Medulla oblongata (tissue), 1 donor: Measurements from ENCODE around the gene ZNF536.

Source experiments
- DNase-seq: peaks from one replicate; pipeline ENCODE4 v3.0.0-alpha.2; 2015; ENCODE audit errors: extremely low spot score

ZNF536 gene

DNA sequence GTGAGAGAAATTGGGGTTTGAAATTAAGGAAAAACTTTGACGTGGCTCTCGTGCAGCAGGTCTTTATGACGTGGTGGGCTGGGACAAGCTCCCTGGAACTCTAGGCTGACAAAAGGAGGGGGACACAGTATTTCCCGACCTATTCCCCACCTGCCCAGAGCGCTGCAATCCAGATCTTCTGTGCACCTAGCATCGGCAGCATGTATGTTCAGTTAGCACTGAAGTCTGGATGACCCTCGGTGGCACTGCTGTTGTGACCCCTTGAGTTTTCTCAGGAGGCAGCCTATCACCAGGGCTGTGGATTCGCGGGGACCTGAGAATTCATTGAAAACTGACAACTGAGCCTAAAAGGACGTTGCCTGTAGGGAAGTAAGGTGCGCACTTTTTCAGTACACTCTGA lies 9.1 kb upstream of the ZNF536 start:
- no peak for DNase-seq

DNA sequence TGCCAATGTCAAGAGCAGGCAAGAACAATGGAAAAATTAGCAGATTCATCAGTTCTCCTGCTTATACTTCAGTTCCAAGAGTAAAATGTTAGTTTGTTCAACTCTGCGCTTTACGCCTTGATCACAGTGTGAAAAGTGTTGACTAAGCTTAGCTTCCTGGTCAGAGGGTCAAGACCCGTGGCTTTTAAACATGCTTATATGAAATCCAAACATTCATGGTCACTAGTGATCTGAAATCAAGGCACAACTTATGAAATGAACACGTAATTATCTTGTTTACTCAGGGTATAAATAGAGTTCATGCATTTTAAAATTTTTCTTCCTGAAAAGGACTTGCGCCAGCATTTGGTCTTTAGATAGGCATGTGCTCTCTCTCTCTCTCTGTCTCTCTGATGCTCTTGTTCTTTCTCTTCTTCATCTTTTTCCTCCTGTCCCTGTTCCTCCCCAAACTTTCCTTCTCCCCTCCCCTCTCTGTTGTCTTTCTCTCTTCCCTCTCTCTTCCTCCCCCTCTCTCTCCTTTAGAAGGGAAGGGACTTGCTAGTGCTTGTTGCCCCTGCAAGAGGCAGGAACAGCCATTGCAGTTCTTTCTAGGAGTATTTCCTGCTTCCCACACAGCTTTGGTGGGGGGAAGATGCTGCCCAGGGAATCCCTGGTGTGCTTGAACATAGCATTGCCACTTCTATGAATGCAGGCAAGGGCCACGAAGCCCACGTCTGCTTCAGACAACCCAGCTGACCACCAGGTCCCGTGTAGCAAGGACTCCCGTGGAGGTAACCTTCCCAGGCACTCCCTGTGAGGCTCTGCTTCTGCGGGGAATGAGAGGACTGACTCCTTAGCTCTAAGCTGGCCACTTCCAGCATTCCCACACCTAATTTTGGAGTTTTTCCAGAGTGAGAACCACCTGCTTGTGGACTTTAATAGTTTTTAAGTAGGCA lies 7.1 kb upstream of the ZNF536 start:
- no peak for DNase-seq

DNA sequence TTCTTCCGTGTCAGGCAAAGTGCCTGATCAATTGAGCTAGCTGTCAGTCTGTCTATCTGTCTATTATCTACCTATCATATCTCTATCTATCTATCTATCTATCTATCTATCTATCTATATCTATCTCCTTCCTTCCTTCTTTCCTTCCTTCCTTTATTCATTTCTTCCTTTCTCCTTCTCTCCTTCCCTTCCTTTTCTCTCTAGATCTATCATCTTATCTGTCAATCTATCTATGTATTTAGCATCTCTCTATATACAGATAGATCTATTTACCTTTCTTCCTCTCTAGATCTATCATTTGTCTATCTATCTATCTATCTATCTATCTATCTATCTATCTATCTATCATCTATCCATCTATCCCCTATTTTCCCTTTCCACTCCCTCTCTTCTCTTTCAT lies 5.9 kb upstream of the ZNF536 start:
- DNase-seq: no peak

DNA sequence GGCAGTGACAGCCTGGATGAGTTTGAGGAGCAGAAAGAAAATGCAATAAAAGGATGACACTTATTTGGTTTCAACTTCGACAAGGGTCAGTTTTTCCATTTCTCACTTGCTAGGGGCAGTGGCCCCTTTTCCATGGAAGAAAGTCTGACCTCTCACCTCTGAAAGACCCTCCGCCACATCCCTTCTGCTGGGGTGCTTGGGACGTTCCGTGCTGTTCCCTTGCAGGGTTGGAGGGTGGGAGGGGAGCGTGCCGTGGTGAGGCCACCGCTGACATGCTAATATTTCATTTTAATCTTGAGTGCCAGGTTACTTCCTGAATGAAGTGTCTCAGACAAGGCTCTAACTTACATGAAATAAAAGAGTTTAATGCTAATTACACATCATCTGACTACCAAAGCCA lies 5.2 kb upstream of the ZNF536 start:
- no peak for DNase-seq

DNA sequence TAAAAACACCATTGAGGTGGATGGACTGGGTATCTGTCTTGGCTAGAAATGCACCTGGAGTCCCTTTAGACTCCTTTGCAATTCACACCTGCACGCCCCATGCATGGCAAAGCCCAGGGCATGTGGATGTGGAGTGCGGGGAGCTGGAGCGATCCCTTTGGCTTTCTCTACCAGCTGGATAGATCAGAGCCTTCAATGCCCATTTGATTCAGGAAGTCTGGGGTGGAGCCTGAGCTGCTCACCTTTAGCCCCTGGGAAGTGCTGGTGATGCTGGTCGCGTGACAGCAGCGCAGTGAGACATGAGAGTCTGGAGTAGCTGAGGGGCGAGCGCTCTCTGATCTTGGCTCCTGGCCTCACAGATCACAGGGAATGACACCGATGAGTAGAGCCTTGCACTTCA lies 4.8 kb upstream of the ZNF536 start:
- DNase-seq: no peak

DNA sequence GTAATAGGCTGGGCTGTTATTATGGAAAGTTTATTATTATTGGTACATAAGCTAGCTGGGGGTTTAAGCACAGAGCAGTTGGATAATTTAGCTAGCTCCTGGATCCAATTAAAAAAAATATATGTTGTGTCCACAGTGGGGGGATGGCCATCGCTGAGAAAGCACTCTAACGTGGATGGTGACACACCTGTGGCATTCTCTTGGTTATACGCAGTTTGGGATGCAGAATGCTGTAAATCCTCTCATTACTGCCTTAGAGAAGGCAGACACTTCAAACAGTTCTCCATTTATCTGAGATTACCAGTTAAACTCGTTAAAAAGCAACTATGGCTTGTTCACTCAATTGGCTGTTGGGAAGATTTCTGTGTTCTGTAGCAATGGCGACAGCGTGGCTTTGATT lies 2.4 kb upstream of the ZNF536 start:
- no peak for DNase-seq

DNA sequence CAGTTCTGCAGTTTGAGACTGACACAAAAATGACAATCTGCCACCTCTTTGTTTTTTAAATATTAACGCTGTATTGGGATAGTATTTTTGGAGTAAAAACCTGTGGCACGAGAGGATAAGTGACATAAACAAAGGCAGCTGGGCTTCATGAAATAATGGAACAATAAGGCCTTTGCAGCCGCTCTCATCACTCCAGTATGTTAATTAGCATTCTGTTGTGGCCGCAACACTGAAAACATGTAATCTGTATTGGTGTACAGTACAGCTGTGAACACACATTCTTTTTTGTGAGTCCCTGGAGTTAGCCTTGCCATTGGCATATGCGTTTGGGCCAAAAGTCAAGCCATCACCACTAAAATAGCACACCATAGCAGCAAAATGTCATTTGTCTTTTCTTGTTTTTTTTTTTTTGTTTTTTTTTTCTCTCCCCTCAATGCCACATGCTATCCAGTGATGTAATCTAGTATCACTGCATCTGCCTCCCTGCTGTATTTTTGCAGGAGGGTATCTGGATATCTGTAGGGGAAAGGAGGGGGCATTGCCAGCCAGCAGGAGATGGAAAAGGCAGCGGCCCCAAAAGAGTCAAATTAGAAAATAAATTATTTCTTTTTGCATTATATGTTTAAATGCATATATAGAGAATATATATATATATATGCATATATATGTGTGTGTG lies 885 bp upstream of the ZNF536 start:
- peak; percentile 73 for DNase-seq

DNA sequence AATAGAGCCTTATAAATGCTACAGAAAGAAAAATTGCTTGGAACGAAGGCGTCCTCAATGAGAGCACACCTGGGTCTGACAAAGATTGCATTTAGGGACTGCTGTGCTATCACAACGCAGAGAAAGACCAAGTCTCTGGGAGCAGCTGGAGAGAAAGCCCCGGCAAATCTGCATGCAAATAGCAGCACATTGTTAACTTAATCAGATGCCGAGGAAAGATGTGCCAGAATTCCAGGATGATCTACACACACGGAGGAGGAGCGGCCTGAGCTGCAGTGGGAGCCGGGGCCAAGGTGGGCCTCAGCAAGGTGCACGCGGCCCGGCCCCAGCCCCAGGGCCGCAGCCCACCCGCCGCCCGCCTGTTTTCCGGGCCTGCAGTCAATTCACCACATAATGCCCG lies 1.4 kb downstream of the ZNF536 start:
- peak; percentile 52 for DNase-seq

DNA sequence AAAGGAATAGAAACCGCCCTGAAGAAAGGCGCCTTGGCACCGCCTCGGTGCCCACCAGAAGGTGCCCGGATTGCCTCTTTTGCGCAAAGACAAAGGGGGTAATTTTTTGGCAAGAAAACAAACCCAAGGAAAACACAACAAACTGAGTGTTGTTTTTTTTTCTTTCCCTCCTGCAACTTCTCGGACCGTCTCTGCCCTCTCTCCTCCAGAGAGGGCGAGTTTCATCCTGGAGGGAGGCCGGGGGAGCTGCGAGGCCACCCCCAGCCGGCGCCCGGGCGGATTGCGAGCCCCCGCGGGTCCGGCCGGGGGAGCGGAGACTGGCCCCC lies 2.3 kb downstream of the ZNF536 start:
- DNase-seq: no peak

DNA sequence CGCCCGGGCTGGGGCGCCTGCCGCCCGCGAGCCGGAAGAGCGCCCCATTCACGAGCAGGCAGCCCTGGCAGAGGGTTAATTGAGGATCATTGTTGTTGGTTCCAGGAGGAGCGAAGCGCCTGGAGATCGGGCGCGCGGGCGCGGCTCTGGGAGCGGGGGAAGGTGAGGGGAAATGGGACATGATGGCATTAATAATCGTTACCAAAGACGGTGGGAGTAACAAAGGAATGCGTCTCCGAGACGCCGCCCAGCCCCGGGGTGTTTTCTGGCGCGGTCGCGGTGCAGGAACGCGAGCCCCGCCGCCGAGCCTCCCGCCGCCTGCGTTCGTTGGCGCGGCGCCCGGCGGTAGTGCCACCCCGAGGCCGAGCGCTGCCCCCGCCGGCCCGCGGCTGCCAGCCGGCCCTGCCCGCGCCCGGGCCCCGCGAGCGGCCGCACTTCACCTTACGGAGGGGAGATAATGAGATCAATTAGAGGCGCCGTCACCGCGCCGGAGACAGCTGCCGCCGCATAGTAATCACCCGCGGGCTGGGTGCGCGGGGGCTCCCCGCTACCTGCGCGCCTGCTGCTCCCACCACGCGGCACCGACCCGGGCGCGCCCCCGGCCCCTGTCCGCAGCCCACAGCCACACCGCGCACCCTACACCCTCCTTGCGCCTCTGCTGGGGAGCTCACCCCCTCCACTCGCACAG lies 2.8 kb downstream of the ZNF536 start:
- DNase-seq: peak; percentile 42

DNA sequence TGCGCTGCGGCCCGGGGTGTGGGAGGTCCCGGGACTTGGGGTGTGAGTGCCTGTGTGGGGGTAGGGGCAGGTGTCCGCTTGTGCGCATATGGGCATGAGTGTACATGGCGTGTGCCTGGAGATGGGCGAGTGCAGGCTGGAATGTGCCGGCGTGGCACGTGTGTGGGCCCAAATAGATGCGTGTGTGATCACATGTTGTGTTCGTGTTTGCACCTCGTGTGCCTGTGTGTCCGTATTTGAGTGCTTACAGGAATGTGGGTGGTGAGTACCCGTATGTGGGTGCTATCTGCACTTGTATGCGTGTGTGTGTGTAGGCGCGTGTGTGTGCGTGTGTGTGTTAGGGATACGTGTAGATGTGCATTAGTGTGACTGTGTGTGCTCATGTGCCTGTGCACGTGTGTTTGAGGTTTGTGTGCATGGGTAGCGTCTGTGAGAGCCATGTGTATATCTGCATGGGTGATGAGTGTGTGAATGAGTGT lies 3.4 kb downstream of the ZNF536 start:
- no peak for DNase-seq

DNA sequence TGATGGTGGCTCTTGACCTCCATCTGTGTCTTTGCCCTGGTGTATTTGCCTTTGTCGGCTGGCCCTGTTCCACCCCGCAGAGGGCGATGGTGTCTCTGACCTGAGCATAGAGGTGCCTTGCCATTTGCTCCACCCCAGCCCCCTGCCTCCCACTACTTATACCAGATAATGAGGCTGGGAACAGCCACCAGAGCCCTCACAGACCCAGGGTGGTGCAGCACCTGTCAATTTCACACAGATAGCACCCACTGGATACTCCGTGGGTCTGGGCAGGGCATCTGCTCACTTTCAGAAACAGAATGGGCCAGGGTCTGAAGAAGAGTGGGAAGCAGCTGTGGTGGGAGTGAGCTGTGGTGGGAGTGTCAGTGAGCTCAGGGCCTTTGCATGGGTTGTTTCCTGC lies 4.1 kb downstream of the ZNF536 start:
- no peak for DNase-seq

DNA sequence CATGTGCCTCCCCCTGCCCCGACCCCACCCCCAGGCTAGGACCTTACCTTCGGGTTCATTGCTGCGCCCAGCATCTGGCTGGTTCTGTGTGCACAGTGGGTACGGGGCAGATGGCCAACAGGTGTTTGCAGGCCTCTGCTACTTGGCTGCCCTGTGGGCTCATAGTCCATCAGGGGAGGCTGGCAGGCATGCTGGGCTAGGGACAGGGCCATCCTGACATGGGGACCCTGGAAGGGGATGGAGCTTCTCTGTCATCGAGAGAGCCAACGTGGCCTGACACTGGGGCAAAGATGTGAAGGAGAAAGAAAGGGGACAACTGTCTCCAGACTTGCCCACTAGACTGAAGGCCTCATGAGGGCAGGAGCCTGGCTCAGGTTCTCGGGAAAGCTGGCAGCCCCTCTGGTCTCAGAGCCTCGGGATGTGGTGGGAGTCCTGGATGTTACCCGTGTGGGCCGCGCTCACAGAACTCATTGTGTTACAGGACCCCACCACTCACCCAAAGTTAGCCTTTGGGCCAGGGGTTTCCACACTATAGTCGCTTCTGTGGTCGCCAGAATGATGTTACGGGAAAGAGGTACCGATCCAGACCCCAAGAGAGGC lies 4.7 kb downstream of the ZNF536 start:
- DNase-seq: no peak

DNA sequence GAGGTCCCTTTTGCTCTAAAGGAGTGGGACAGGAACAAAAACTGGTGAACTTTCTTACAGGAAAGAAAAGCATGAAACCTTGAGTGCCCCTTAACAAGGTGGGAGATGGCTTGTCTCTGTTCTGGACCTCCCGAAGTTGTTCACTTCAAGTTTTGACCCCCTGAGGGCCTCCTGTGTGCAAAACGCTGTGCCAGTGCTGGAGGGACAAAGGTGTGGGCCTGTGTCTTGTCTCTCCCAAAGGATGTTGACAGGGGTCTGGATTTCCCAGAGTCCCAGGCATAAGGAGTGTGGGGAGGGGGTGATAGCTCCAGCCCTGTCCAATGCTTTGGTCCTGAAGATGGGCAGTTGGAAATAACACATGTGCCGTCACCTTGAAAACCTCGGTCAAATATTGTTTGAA lies 6.5 kb downstream of the ZNF536 start:
- DNase-seq: no peak

DNA sequence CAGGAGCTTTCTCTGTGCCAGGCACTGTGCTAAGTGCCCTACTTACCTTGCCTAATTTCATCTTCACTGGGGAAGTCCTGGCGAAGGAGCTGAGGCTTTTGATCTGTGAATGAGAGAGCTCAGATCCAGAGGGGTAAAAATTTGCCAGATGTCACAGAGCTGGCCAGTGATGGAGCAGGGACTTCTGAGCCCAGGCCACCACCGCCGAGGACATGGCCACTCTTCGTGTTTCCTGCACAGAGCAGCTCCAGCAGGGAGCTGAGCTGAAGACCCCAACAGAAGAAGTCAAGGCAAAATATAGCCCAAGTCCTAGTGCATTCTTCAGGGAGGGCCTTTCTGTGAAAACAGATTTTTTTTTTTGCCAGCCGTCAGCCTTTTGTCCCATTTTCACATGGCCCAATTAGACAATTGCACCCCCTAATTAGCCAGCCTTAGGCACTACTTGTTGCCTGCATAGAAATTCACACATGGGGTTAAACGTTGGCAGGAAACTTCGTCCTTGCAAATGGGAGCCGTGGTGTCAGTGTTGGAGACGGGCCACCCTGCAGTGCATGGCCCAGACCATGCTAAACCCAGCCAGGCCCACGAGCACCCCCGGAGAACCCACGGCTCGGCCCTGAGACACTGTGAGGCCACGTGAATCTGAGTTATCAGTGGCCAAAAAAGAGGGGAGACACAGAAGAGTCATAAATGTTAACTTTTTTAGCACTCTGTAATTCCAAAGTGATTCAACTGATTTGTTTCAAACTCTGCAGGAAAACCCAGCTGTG lies 7.8 kb downstream of the ZNF536 start:
- no peak for DNase-seq

DNA sequence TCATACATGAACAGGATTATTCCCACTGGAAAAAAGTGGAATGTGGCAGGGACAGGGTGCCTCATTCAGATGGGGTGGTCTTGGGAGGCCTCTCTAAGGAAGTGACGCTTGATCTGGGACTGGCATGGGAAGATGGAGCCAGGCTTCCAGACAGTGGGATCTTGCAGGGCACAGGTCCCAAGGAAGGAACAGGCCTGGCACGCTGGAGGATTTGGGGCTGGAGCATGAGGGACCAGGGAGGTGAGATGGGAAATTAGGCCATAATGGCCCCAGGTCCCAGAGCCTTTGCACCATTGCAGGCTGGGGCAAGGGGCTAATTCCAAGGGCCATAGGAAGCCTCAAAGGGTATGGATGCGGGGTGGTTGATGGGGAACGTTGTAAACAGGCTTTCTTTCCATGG lies 9.2 kb downstream of the ZNF536 start:
- no peak for DNase-seq

DNA sequence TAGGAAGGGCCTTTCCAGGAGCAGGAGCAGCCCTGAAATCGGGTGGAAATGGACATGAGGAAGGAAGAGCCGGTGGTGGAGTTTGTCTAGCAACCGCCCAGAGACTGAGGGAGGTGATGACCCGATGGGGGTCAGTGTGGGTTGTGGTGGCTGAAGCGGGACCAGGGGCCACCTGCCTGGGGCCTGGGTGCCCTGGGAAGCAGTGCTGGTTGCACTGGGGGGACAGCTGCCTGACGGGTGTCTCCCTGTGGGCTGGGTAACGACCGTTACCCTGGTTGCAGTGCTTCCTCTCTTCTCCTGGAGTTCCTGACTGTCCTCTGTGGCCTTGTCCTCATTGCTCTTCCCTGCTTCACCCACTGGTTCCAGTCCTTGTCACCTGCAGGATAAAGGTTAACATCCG lies 13.0 kb downstream of the ZNF536 start:
- no peak for DNase-seq

DNA sequence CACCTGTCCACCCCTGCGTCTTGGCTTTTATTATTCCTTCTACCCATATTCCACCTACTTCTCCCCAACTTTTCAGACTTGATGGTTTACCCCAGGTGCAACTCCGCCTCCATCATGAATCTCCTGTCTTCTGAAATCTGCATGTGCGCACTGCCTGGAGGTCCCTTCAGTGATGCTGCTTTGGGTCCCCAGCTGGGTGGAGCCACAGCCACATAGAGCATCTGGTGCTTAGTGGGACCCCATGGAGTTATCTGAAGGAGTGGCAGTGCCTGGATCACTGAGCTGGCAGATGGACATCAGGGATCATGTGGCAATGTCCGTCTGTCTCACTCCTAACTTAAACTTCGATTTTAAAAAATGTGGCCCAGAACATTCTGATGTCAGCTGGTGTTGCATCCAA lies 13.5 kb downstream of the ZNF536 start:
- DNase-seq: no peak

DNA sequence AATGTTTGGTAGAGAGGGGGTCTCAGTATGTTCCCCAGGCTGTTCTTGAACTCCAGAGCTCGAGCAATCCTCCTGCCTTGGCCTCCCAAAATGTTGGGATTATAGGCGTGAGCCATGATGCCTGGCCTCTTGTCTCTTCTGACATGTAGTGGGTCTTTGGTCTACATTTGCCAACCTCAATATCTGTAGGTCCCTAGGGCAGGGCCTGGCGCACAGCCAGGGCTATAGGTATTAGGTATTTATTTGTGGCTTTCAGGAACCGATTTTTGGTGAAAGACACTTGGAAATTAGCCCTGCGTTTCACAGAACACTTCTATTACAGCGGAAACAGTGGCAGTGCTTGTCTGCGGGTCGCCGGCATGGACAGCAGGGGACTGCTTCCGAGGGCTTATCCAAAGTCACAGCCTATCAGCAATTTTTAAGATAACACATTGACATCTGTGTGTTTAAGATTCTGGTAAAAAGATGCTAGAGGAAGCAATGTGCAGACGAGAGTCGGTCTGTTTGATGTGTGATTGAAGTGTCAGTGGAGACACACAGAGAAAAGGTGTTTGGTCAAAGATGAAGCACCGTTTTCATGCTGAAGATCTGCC lies 14.5 kb downstream of the ZNF536 start:
- DNase-seq: no peak

DNA sequence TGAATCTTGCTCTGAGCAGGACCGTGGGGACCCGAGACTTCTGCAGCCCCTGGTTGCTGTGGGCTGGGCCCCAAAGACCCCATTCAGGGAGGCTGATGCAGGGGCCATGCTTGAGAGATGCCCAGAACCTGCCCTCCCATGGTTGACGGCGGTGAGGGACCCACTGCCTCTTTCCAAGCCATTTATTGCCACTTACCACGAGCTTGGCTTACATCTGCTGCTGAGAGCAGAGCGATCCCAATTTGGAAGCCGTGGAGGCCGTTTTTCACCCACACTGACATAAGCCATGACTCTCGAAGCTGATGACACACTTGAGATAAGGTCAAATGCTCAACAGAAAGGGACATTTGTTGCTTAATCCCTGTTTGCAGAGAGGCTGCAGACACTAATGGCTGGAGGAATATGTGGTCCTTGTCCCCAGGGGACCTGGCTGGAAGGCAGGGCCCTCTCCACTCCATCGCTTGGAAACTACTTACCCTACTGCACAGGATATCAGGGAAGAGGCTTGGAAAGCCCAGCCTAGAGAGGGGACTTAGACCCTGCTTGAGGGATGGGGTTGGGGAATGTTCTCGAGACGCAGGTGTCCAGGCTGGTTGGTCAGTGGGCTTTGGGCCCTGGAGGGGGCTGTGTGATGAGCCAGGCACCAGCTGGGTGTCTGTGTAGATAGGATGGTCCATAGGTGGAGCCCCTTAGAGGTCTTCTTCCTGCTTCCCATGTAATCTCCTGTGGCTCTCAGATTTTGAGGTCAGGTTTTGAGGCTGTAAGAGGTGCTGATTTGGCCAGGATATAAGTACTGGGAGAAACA lies 15.3 kb downstream of the ZNF536 start:
- DNase-seq: no peak
